Medulla oblongata (tissue), 1 donor: Measurements from ENCODE around the gene ZNF141.
"Not testable (repeated sequence)": the region's sequence is repeated elsewhere in the genome, so short reads cannot be mapped to it uniquely, and the experiment has no call there.

ENCODE experiments used
- DNase-seq: peaks from one replicate; pipeline ENCODE4 v3.0.0-alpha.2; 2015; ENCODE audit errors: extremely low spot score

ZNF141 gene

GRCh38 chr4:385934-386707 lies 48.5 kb downstream of the ZNF141 start:
- DNase-seq: no peak

GRCh38 chr4:386708-387105 lies 49.1 kb downstream of the ZNF141 start:
- no peak for DNase-seq

- no peak for DNase-seq
These were observed 66.4 kb downstream of the ZNF141 start for GRCh38 chr4:404006-404405.

GRCh38 chr4:408321-408720 lies 70.7 kb downstream of the ZNF141 start:
- not testable (repeated sequence) for DNase-seq

GRCh38 chr4:422587-422986 lies 85.0 kb downstream of the ZNF141 start:
- no peak for DNase-seq
